Measurements from ENCODE around the gene CYP1A1.
A peak's percentile ranks its signal among the peaks of the same experiment; 100 is the strongest.
"Not testable (repeated sequence)": the region's sequence is repeated elsewhere in the genome, so short reads cannot be mapped to it uniquely, and the experiment has no call there.

The CYP1A1 gene

GRCh38 chr15:74735305-74735704 is 10.0 kb upstream of the CYP1A1 start:
- no peak for DNase-seq

GRCh38 chr15:74733269-74733668 is 7.9 kb upstream of the CYP1A1 start:
- no peak for DNase-seq

DNA sequence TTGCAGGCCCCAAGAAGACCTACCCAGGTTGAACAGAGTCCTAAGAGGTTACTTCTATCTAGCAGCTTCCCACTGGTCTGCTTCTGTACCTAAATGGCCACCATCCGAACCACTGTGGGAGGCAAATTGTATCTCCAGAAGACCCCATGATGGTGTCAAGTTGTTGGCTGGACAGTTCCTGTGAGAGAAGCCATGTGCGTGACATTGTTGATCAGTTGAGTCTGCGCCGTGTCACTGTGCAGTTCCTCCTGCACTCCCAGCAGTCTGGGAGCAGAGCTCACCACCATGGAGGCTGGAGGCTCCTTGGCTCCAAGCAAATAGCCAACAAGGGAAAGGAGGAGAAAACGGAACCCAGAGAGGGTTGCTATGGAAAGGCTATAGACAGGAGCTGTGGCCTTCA is 7.5 kb upstream of the CYP1A1 start:
- DNase-seq: no peak

- DNase-seq: no peak
Measured at GRCh38 chr15:74730619-74731316, 5.4 kb upstream of the CYP1A1 start.

GRCh38 chr15:74729372-74729771 is 4.0 kb upstream of the CYP1A1 start:
- not testable (repeated sequence) for DNase-seq

DNA sequence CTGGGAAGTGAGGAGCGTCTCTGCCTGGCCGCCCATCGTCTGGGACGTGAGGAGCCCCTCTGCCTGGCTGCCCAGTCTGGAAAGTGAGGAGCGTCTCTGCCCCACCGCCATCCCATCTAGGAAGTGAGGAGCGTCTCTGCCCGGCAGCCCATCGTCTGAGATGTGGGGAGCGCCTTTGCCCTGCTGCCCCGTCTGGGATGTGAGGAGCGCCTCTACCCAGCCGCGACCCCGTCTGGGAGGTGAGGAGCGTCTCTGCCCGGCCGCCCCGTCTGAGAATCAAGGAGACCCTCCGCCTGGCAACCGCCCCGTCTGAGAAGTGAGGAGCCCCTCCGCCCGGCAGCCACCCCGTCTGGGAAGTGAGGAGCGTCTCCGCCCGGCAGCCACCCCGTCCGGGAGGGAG is 3.4 kb upstream of the CYP1A1 start:
- not testable (repeated sequence) for DNase-seq

- DNase-seq: no peak
Measured at GRCh38 chr15:74727727-74728126, 2.4 kb upstream of the CYP1A1 start.

DNA sequence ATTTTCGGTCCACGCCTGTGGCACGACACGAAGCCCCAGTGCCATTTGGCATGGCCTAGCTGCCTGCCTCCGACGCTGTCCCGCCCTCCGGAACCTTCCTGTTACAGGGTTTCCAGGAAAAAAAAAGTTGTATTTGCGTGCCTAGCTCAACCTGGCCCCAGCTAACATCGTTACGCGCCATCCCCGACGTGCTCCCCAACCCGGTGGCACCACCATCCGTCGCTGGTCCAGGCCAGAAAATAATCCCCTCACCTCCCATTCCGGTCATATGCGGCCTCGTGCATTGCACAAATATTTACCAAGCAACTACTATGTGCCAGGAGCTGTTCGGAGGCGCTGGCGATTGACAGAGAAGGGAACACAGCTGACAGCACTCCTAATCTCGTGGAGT is 1.4 kb upstream of the CYP1A1 start:
- DNase-seq: no peak

DNA sequence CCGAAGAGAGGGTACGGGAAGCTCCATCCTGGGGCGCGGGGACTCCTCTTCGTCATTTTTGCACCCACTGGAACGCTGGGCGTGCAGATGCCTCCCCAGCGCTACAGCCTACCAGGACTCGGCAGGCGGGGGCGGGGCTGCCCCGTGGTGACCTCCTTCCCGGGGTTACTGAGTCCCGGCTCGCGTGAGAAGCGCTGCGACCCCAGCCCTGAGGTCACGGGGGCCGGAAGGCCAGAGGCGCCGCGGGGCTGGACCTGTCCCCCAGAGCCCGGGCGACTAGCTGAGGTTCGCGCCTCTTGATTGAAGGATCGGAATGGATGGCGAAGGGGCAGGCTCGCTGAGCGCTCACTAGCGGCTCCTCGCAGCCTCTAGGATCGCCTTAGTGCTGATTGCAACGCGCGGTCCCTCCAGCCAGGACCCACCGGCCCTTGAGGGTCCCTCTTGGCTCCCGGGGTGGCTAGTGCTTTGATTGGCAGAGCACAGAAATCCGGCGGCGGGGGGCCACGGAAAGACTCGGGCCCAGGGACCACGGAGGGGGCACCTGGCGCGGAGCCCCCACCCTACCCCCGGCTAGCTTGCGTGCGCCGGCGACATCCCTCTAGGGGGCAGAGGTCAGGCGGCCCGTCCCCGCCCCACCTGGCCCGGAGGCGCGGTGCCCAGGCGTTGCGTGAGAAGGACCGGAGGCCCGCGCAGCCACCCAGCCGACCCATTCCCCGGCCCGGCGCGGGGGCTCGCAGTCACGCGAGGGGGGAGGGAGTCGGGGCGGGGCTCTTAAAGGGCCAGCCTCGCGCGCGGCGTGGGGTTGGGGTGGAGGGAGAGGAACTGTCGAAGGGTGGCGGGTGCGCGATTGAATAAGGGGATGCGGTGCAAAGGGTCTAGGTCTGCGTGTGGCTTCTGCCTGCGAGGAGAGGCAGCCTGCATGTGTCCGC is 781 bp upstream of the CYP1A1 start:
- DNase-seq: peak; percentile 76

- peak; percentile 9 for DNase-seq
Measured at GRCh38 chr15:74724570-74725224, 631 bp downstream of the CYP1A1 start.

- DNase-seq: peak; percentile 73
Measured at GRCh38 chr15:74723754-74724334, 1.5 kb downstream of the CYP1A1 start.

DNA sequence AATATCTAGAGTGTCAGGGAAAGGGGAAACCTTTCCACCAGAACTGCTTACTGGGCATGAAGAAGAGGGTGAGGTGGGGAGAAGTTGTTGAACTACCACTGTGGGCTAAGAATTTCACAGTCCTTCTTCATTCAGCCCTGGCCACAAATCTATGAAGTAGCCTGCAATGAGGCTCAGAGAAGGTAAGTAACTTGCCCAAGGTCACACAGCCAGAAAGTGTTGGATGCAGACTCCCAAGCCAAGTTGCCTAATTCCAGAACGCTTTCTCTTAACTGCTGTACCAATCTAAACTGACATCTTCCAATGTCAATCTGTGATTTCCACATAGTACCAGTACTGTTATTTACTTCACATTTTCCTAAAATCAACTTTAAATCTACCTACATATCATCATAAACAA is 2.1 kb downstream of the CYP1A1 start:
- no peak for DNase-seq

DNA sequence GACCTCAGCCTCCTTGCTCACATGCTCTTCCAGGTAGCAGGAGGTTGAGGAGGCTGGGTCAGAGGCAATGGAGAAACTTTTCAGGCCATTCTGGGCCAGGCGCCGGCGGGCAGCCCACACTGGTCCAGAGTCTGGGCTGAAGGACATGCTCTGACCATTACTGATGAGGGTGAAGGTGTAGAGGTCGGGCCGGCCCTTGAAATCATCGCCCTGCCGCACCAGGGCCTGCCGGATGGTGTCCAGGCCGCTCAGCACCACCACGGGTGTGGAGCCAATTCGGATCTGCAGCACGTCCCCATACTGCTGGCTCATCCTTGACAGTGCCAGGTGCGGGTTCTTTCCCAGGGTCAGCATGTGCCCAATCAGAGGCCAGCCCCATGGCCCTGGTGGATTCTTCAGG is 2.7 kb downstream of the CYP1A1 start:
- no peak for DNase-seq

DNA sequence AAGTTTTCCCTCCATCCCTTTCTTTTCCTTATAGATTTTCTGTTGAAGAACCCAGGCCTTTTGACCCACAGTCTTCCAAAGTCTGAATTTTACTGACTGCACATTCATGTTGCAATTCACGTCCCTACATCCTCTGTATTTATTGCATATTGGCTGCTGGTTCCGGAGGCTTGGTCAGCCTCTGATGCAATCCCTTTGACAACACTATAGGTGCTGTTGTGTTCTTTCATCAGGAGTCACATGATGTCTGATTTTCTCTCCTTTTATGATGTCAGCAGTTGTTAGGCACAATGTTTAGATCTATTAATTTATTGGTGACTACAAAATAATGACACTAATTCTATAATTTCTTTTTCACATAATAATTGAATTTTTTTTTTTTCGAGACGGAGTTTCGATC is 8.7 kb downstream of the CYP1A1 start:
- DNase-seq: no peak

- DNase-seq: no peak
Measured at GRCh38 chr15:74712311-74712710, 13.0 kb downstream of the CYP1A1 start.

GRCh38 chr15:74710319-74711094 is 14.8 kb downstream of the CYP1A1 start:
- no peak for DNase-seq

GRCh38 chr15:74709892-74710291 is 15.4 kb downstream of the CYP1A1 start:
- DNase-seq: no peak

DNA sequence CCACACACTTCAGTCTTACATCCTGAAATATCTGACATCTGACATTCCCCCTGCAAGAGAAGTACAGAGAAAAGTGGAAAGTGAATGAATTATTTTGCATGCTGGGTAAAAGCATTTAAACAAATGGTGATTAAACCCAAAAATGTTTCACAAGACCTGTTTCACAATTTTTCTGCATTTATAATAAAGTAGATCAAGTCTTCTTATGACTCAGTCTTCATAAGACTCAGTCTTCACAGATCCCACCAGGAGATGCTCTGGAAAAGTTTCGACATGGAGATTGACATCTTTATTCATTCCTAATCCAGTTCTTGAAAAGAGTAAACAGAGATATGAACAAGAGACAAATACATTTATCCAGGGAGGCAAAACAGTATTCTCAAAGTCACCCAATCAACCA is 16.3 kb downstream of the CYP1A1 start:
- DNase-seq: no peak

GRCh38 chr15:74696808-74697207 is 28.5 kb downstream of the CYP1A1 start:
- no peak for DNase-seq

- DNase-seq: no peak
Measured at GRCh38 chr15:74696398-74696729, 29.0 kb downstream of the CYP1A1 start.

DNA sequence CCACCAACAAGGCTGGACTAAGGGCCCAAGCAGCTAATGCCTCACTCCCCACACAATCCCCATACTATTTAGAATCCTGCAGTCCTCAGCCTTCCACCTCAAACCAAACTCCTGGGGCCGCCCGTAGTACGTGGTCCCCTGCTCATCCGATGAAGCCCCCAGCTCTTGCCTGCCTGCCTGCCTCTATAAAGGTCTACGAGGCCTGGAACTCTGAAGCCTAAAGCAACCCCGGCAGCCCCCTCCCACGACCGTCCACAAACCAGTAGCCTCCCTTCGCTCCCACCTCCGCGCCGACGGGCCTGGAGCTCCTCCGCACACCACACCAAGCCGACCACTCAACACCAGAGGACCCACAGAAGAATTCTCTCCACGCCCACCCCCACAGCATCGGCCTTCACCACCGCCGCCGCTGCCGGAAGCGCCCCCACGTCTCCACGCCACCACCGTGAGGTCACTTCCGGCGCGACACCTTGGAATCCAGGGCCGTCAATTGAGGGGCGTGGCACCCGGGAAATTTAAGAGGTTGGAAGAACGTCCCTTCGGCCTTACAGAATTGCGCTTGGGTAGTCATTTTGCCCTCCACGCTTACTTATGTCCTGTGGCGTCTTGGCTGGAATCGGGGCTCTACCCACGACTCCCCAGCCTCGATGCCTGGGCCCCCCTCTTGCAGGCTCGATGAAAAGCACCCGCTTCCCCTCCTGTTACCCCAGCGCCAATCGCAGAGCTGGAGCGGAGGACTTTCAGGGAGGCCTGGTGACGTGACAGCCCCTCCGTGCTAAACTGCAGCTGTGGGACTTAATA is 29.5 kb downstream of the CYP1A1 start, which contains the start of gene EDC3:
TSS of gene EDC3 (minus strand) at position 428 of the 801 bp plus-strand sequence. CDS start 20,900 bp downstream, outside the sequence.
- DNase-seq: peak; percentile 96

DNA sequence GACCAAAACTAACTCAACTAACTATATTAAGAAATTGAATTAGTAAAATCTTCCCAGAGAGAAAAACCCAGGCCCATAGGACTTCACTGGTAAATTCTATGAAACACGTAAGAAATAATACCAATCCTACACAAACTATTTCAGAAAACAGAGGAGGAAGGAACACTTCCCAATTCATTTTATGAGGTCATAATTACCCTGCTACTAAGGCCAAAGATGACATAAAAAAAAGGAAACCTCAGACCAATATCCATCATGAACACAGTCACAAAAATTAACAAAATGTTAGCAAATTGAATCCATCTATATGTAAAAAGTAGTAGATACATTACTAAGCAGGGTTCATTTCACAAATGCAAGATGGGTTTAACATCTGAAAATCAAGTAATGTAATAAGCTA is 33.0 kb downstream of the CYP1A1 start:
- DNase-seq: no peak

All from retina (tissue), 1 donor.